WI38 (cell line): Measurements from ENCODE around the gene ADPGK.
"Not testable (repeated sequence)": the region's sequence is repeated elsewhere in the genome, so short reads cannot be mapped to it uniquely, and the experiment has no call there.

Source experiments
- H3K4me3 ChIP-seq: 2 replicates; pipeline ENCODE4 v1.5.1; 2011; ENCODE audit warnings: low read depth, mild to moderate bottlenecking, control low read depth, low read length
- CTCF ChIP-seq: IDR thresholded peaks from 2 replicates; pipeline ENCODE4 v1.5.1; 2012; ENCODE audit warnings: low read depth, mild to moderate bottlenecking, control low read depth, low read length

ADPGK gene

GRCh38 chr15:72732516-72732915 is 51.0 kb downstream of the ADPGK start:
- no peak; the same call in 1 of the 2 replicates for TF ChIP-seq CTCF
- no peak overlapping the region for H3K4me3 ChIP-seq

- TF ChIP-seq CTCF, result no peak
- no peak overlapping the region for H3K4me3 ChIP-seq
Measured at GRCh38 chr15:72732086-72732485, 51.5 kb downstream of the ADPGK start.

- no peak for TF ChIP-seq CTCF
- no peak overlapping the region for H3K4me3 ChIP-seq
Measured at GRCh38 chr15:72728821-72729220, 54.7 kb downstream of the ADPGK start.

GRCh38 chr15:72728249-72728648 is 55.3 kb downstream of the ADPGK start:
- H3K4me3 ChIP-seq, result not testable (repeated sequence)

GRCh38 chr15:72727154-72727553 is 56.4 kb downstream of the ADPGK start:
- TF ChIP-seq CTCF, result no peak
- H3K4me3 ChIP-seq, result no peak overlapping the region

- not testable (repeated sequence) for H3K4me3 ChIP-seq
Measured at GRCh38 chr15:72725851-72726250, 57.7 kb downstream of the ADPGK start.

GRCh38 chr15:72725446-72725845 is 58.1 kb downstream of the ADPGK start:
- TF ChIP-seq CTCF, result no peak
- no peak overlapping the region for H3K4me3 ChIP-seq

GRCh38 chr15:72724028-72724427 is 59.5 kb downstream of the ADPGK start:
- H3K4me3 ChIP-seq, result no peak overlapping the region
- TF ChIP-seq CTCF, result no peak
